Measurements from ENCODE around the gene POPDC2.

GRCh38 chr3:119628816-119629445 is 31.5 kb downstream of the POPDC2 start:
- TF ChIP-seq GATA2 (IDR thresholded peaks at IDR 0.05; ENCODE audit: low read depth, low read length) (no peak), GATA3 (IDR thresholded peaks at IDR 0.05; ENCODE audit: low read depth, low read length) (no peak)
